ENCODE measurements around the gene CHMP6. TPM values are rescaled to one million over a fixed set of nuclear protein-coding genes. Genes with fewer than 3 reads are reported as not detected.

The CHMP6 gene
- total and polyA plus RNA-seq, 9 of the 15 experiments (the other 6 are each of a cell fraction or from before 2014, with no cell fraction given), result 0.25 to 30.4 (median 13.4) TPM

GRCh38 chr17:80945736-80946135, 45.9 kb upstream of the CHMP6 start:
- Histone ChIP-seq H3K27me3 (ENCODE audit: control insufficient read depth in 2 of 2, insufficient read depth in 2 of 2, low read length in 2 of 2) (no peaks in the 10 kb centered on the region), H3K79me2 (ENCODE audit: control insufficient read depth, insufficient read depth, low read length) (no peaks in the 10 kb centered on the region), H3K36me3 (ENCODE audit: control insufficient read depth, insufficient read depth, low read length) (peaks cover 41% of the 10 kb centered on the region; the same call in 1 of the 3 replicates), H3K4me3 (no peak overlapping the region), H3K4me2 (ENCODE audit: insufficient read depth, low read length) (no peak overlapping the region), H3K9me3 (replicated peaks; ENCODE audit: control insufficient read depth, insufficient read depth, low read depth, low read length) (no peaks in the 10 kb centered on the region), H2AFZ (ENCODE audit: low read depth, low read length) (no peak overlapping the region), H3K27ac (ENCODE audit: extremely low read depth, low read depth, low read length) (no peak overlapping the region), H3K9me1 (ENCODE audit: control insufficient read depth, insufficient read depth, low read length) (no peaks in the 10 kb centered on the region), H3K4me1 (replicated peaks in 1 of 2; ENCODE audit: control insufficient read depth in 2 of 2, insufficient read depth in 2 of 2, low read length in 2 of 2) (peaks cover 0 to 6% of the 10 kb centered on the region in 2 experiments; a peak in 1 of 5 replicates), H4K20me1 (replicated peaks; ENCODE audit: control insufficient read depth, insufficient read depth, low read length) (no peaks in the 10 kb centered on the region), H3K9ac (ENCODE audit: insufficient read depth in 1 of 2, low read depth in 2 of 2, low read length in 2 of 2) (no peak overlapping the region)
- ChIA-PET CTCF (ENCODE audit: low intra/inter-chr PET ratio) (no interaction called here), POLR2A (no interaction called here)
- DNase-seq (ENCODE audit: extremely low read depth in 1 of 4, low spot score in 3 of 4), result no peak
- no TSS peak for BruUV-seq (replicated peaks)
- ATAC-seq, result no peak
- WGBS (ENCODE audit: insufficient coverage, low coverage, missing lambda C conversion rate), result 79% methylated on average over 11 of the region's 17 CpGs
- TF ChIP-seq ZC3H8 (IDR thresholded peaks at IDR 0.05) (no peak), GABPB2 (CRISPR knock-in tag; conservative IDR thresholded peaks at IDR 0.05) (no peak), XRCC3 (IDR thresholded peaks at IDR 0.05) (no peak), POLR2AphosphoS2 (IDR thresholded peaks at IDR 0.05; ENCODE audit: low read length) (no peak), PURB (CRISPR knock-in tag; IDR thresholded peaks at IDR 0.05; ENCODE audit: low read depth) (no peak), WHSC1 (IDR thresholded peaks at IDR 0.05; ENCODE audit: low read length) (no peak), ZNF655 (CRISPR knock-in tag; IDR thresholded peaks at IDR 0.05) (no peak)
- TF ChIP-seq, protein P1, sequence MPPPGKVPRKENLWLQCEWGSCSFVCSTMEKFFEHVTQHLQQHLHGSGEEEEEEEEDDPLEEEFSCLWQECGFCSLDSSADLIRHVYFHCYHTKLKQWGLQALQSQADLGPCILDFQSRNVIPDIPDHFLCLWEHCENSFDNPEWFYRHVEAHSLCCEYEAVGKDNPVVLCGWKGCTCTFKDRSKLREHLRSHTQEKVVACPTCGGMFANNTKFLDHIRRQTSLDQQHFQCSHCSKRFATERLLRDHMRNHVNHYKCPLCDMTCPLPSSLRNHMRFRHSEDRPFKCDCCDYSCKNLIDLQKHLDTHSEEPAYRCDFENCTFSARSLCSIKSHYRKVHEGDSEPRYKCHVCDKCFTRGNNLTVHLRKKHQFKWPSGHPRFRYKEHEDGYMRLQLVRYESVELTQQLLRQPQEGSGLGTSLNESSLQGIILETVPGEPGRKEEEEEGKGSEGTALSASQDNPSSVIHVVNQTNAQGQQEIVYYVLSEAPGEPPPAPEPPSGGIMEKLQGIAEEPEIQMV (tag; conservative IDR thresholded peaks at IDR 0.05; ENCODE audit: low read depth), result no peak
- TF ChIP-seq, protein P2, sequence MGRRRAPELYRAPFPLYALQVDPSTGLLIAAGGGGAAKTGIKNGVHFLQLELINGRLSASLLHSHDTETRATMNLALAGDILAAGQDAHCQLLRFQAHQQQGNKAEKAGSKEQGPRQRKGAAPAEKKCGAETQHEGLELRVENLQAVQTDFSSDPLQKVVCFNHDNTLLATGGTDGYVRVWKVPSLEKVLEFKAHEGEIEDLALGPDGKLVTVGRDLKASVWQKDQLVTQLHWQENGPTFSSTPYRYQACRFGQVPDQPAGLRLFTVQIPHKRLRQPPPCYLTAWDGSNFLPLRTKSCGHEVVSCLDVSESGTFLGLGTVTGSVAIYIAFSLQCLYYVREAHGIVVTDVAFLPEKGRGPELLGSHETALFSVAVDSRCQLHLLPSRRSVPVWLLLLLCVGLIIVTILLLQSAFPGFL (CRISPR knock-in tag; IDR thresholded peaks at IDR 0.05), result no peak
- intact Hi-C loops (cut with micrococcal nuclease), result no loop called here
- no peak for FAIRE-seq
- in situ Hi-C loops (cut with MboI), result no loop called here
